ENCODE results near the gene PMVK.

GRCh38 chr1:154937988-154938386 is 1.5 kb upstream of the PMVK start:
- TF ChIP-seq CTCF (conservative IDR thresholded peaks at IDR 0.05 in 1 of 2, IDR thresholded peaks at IDR 0.05 in 1 of 2; ENCODE audit: low read depth in 1 of 2, low read length in 2 of 2) (no peak), EZH2 (IDR thresholded peaks at IDR 0.05; ENCODE audit: low read length, missing control alignments) (no peak)
